ENCODE results near the gene GRIA1. TPM values are rescaled to one million over a fixed set of nuclear protein-coding genes. Genes with fewer than 3 reads are reported as not detected.

GRIA1 gene
- total RNA-seq, 2 donors from 2014 or later: 1.2 TPM; not detected in 1

- no peaks in the 10 kb centered on the region for H3K36me3 ChIP-seq (ENCODE audit: control insufficient read depth, insufficient read depth, low read length)
- H3K4me1 ChIP-seq (ENCODE audit: control insufficient read depth, insufficient read depth, low read length): no peaks in the 10 kb centered on the region
- peaks cover 10% of the 10 kb centered on the region for H3K9me3 ChIP-seq (ENCODE audit: control insufficient read depth, low read length)
- DNase-seq: no peak
- Mint-ChIP-seq H3K9me3 (peaks cover 7% of the 10 kb centered on the region), H3K4me1 (peaks cover 3% of the 10 kb centered on the region), H3K27me3 (ENCODE audit: insufficient read depth) (no peaks in the 10 kb centered on the region), H3K36me3 (ENCODE audit: low read depth) (no peaks in the 10 kb centered on the region), H3K4me3 (no peak overlapping the region), H3K27ac (no peak overlapping the region)
- no peak for TF ChIP-seq CTCF (conservative IDR thresholded peaks at IDR 0.05)
- WGBS, 2 experiments (ENCODE audit: insufficient coverage in 1 of 2, insufficient read length in 1 of 2): 89 to 100% methylated on average over 1 of the region's 1 CpG
- no peak overlapping the region for H3K4me3 ChIP-seq (ENCODE audit: low read length)
- no peak overlapping the region for H3K27ac ChIP-seq (ENCODE audit: low read depth, low read length)
- H3K9ac ChIP-seq (ENCODE audit: extremely low read depth, low read length, poor library complexity, severe bottlenecking): no peak overlapping the region
- H3K27me3 ChIP-seq (ENCODE audit: control insufficient read depth, insufficient read depth, low read length, poor library complexity, severe bottlenecking): no peaks in the 10 kb centered on the region
Observed at GRCh38 chr5:153546566-153546965, 56.1 kb downstream of the GRIA1 start.

GRCh38 chr5:153551537-153552079 lies 61.1 kb downstream of the GRIA1 start:
- H3K9ac ChIP-seq (ENCODE audit: extremely low read depth, low read length, poor library complexity, severe bottlenecking): no peak overlapping the region
- no peak for TF ChIP-seq CTCF (conservative IDR thresholded peaks at IDR 0.05)
- no peaks in the 10 kb centered on the region for H3K4me1 ChIP-seq (ENCODE audit: control insufficient read depth, insufficient read depth, low read length)
- Mint-ChIP-seq H3K36me3 (ENCODE audit: low read depth) (no peaks in the 10 kb centered on the region), H3K4me3 (no peak overlapping the region), H3K9me3 (no peaks in the 10 kb centered on the region), H3K27me3 (ENCODE audit: insufficient read depth) (no peaks in the 10 kb centered on the region), H3K27ac (peak overlapping the region; percentile 33), H3K4me1 (peaks cover 8% of the 10 kb centered on the region)
- H3K4me3 ChIP-seq (ENCODE audit: low read length): no peak overlapping the region
- no peaks in the 10 kb centered on the region for H3K9me3 ChIP-seq (ENCODE audit: control insufficient read depth, low read length)
- no peaks in the 10 kb centered on the region for H3K36me3 ChIP-seq (ENCODE audit: control insufficient read depth, insufficient read depth, low read length)
- H3K27me3 ChIP-seq (ENCODE audit: control insufficient read depth, insufficient read depth, low read length, poor library complexity, severe bottlenecking): no peaks in the 10 kb centered on the region
- WGBS, 2 experiments (ENCODE audit: insufficient coverage in 1 of 2, insufficient read length in 1 of 2): 67% methylated on average over 1 of the region's 1 CpG; no CpG with 5 or more reads in 1 of the 2 experiments
- DNase-seq: peak; percentile 62
- H3K27ac ChIP-seq (ENCODE audit: low read depth, low read length): peak overlapping the region; percentile 95

GRCh38 chr5:153552886-153553285 lies 62.4 kb downstream of the GRIA1 start:
- H3K4me1 Mint-ChIP-seq: peaks cover 8% of the 10 kb centered on the region
- H3K27ac ChIP-seq (ENCODE audit: low read depth, low read length): peak overlapping the region; percentile 95
- no peak overlapping the region for H3K9ac ChIP-seq (ENCODE audit: extremely low read depth, low read length, poor library complexity, severe bottlenecking)
- no peak overlapping the region for H3K4me3 ChIP-seq (ENCODE audit: low read length)
- H3K4me1 ChIP-seq (ENCODE audit: control insufficient read depth, insufficient read depth, low read length): no peaks in the 10 kb centered on the region
- DNase-seq: no peak
- no peak overlapping the region for H3K4me3 Mint-ChIP-seq
- no peaks in the 10 kb centered on the region for H3K36me3 Mint-ChIP-seq (ENCODE audit: low read depth)
- H3K27me3 ChIP-seq (ENCODE audit: control insufficient read depth, insufficient read depth, low read length, poor library complexity, severe bottlenecking): no peaks in the 10 kb centered on the region
- no peaks in the 10 kb centered on the region for H3K9me3 ChIP-seq (ENCODE audit: control insufficient read depth, low read length)
- no peaks in the 10 kb centered on the region for H3K9me3 Mint-ChIP-seq
- H3K27me3 Mint-ChIP-seq (ENCODE audit: insufficient read depth): no peaks in the 10 kb centered on the region
- no peak overlapping the region for H3K27ac Mint-ChIP-seq
- no peak for TF ChIP-seq CTCF (conservative IDR thresholded peaks at IDR 0.05)
- no peaks in the 10 kb centered on the region for H3K36me3 ChIP-seq (ENCODE audit: control insufficient read depth, insufficient read depth, low read length)

All from endodermal cell (in vitro differentiated cells).